SU-DHL-6 (cell line): ENCODE measurements around the gene B3GAT1.

ENCODE experiments used
- H2AFZ ChIP-seq: fragments of 200-600 bp; sonication (generic); 2 replicates; pipeline ENCODE4 v1.6.1; 2014; ENCODE audit warnings: low read depth, mild to moderate bottlenecking, moderate library complexity, mixed read lengths, antibody characterized with exemption, low read length; ENCODE audit not compliant: severe bottlenecking
- H3F3A ChIP-seq: fragments of 200-600 bp; shearing (Covaris generic); 2 replicates; pipeline ENCODE4 v1.6.0; 2016; ENCODE audit warnings: antibody characterized with exemption, mild to moderate bottlenecking; ENCODE audit not compliant: insufficient read depth
- H3K27ac ChIP-seq: fragments of 200-600 bp; sonication (generic); 2 replicates; pipeline ENCODE4 v1.5.1; 2016; ENCODE audit warnings: low read depth, mild to moderate bottlenecking, low read length, moderate library complexity, mixed read lengths
- H3K27me3 ChIP-seq: fragments of 200-600 bp; sonication (generic), shearing (Covaris generic); 2 replicates; pipeline ENCODE4 v1.6.0; 2014; ENCODE audit warnings: mild to moderate bottlenecking, low read length
- H3K36me3 ChIP-seq: fragments of 200-600 bp; sonication (generic); 2 replicates; pipeline ENCODE4 v1.6.1; 2014; ENCODE audit warnings: mild to moderate bottlenecking, low read length, mixed read lengths
- H3K4me2 ChIP-seq: fragments of 300-600, 200-600 bp; shearing (Covaris generic), sonication (generic); 2 replicates; pipeline ENCODE4 v1.6.0; 2014; ENCODE audit warnings: low read length, low read depth, mild to moderate bottlenecking; ENCODE audit not compliant: poor library complexity, severe bottlenecking
- H3K4me3 ChIP-seq: fragments of 200-600 bp; sonication (generic); 2 replicates; pipeline ENCODE4 v1.5.1; 2014; ENCODE audit warnings: antibody characterized with exemption, low read length, mild to moderate bottlenecking, mixed read lengths; ENCODE audit not compliant: insufficient read depth, poor library complexity, severe bottlenecking
- H3K79me2 ChIP-seq: fragments of 200-600 bp; sonication (generic); 2 replicates; pipeline ENCODE4 v1.6.1; 2014; ENCODE audit warnings: mild to moderate bottlenecking, low read length, moderate library complexity; ENCODE audit not compliant: insufficient read depth
- H3K9ac ChIP-seq: fragments of 200-600 bp; sonication (generic); 2 replicates; pipeline ENCODE4 v1.7.0; 2014; ENCODE audit warnings: mild to moderate bottlenecking, low read length
- H3K9me2 ChIP-seq: fragments of 200-600 bp; sonication (generic); replicated peaks from 2 replicates; pipeline ENCODE4 v1.6.1; 2014; ENCODE audit warnings: low read length; ENCODE audit not compliant: insufficient read depth
- H3K9me3 ChIP-seq: fragments of 200-600 bp; sonication (generic); 2 replicates; pipeline ENCODE4 v1.6.1; 2014; ENCODE audit warnings: low read length, mixed read lengths; ENCODE audit not compliant: insufficient read depth
- H4K20me1 ChIP-seq: fragments of 200-600 bp; sonication (generic); 2 replicates; pipeline ENCODE4 v1.6.1; 2014; ENCODE audit warnings: low read depth, mild to moderate bottlenecking, antibody characterized with exemption, low read length, moderate library complexity, mixed read lengths
- CTCF ChIP-seq: fragments of 200-600 bp; sonication (generic); IDR thresholded peaks from one replicate; pipeline ENCODE4 v1.5.1; 2017; ENCODE audit warnings: antibody characterized with exemption, mild to moderate bottlenecking, low read length, moderate library complexity; ENCODE audit not compliant: insufficient read depth, poor library complexity, severe bottlenecking
- EZH2phosphoT487 ChIP-seq: fragments of 200-600 bp; sonication (generic), shearing (Covaris generic); conservative IDR thresholded peaks from 2 replicates; pipeline ENCODE4 v1.6.1; 2018; ENCODE audit warnings: mild to moderate bottlenecking, antibody characterized with exemption, low read length, moderate library complexity, mixed read lengths

Gene B3GAT1

GRCh38 chr11:134337051-134337450, 75.0 kb downstream of the B3GAT1 start:
- Histone ChIP-seq H2AFZ (no peak overlapping the region), H3K36me3 (no peaks in the 10 kb centered on the region), H3K9me3 (no peaks in the 10 kb centered on the region), H4K20me1 (no peaks in the 10 kb centered on the region), H3K27ac (no peak overlapping the region), H3K9ac (no peak overlapping the region), H3K4me2 (no peak overlapping the region), H3K4me3 (no peak overlapping the region), H3K9me2 (no peaks in the 10 kb centered on the region), H3F3A (no peaks in the 10 kb centered on the region), H3K27me3 (no peaks in the 10 kb centered on the region), H3K79me2 (no peaks in the 10 kb centered on the region)
- no peak for TF ChIP-seq EZH2phosphoT487
- no peak for TF ChIP-seq CTCF

GRCh38 chr11:134334796-134335571, 77.1 kb downstream of the B3GAT1 start:
- Histone ChIP-seq H3K4me2 (no peak overlapping the region), H3F3A (no peaks in the 10 kb centered on the region), H3K9me2 (no peaks in the 10 kb centered on the region), H3K36me3 (no peaks in the 10 kb centered on the region), H3K27ac (no peak overlapping the region), H3K79me2 (no peaks in the 10 kb centered on the region), H4K20me1 (no peaks in the 10 kb centered on the region), H3K9ac (no peak overlapping the region), H3K4me3 (no peak overlapping the region), H3K27me3 (no peaks in the 10 kb centered on the region), H2AFZ (no peak overlapping the region), H3K9me3 (no peaks in the 10 kb centered on the region)
- TF ChIP-seq CTCF, result no peak
- no peak for TF ChIP-seq EZH2phosphoT487

- Histone ChIP-seq H4K20me1 (no peaks in the 10 kb centered on the region), H3F3A (no peaks in the 10 kb centered on the region), H3K9me2 (no peaks in the 10 kb centered on the region), H3K27me3 (no peaks in the 10 kb centered on the region), H2AFZ (no peak overlapping the region), H3K36me3 (no peaks in the 10 kb centered on the region), H3K9ac (no peak overlapping the region), H3K4me3 (no peak overlapping the region), H3K27ac (no peak overlapping the region), H3K9me3 (no peaks in the 10 kb centered on the region), H3K4me2 (no peak overlapping the region), H3K79me2 (no peaks in the 10 kb centered on the region)
- no peak for TF ChIP-seq EZH2phosphoT487
- no peak for TF ChIP-seq CTCF
Measured at GRCh38 chr11:134333946-134334345, 78.1 kb downstream of the B3GAT1 start.
